RCC 7860 (cell line): ENCODE results near the gene NUDT2.
"Not testable (repeated sequence)": the region's sequence is repeated elsewhere in the genome, so short reads cannot be mapped to it uniquely, and the experiment has no call there.

ENCODE experiments used
- DNase-seq: peaks from one replicate; pipeline ENCODE4 v3.0.0-alpha.2; 2015; ENCODE audit warnings: low spot score
- FAIRE-seq: peaks from 2 replicates; lab custom pipeline; 2012; peaks lifted over from hg19 to GRCh38; lab: Jason Lieb, UNC

NUDT2 gene

GRCh38 chr9:34334337-34334824 is 5.0 kb downstream of the NUDT2 start:
- FAIRE-seq, result no peak

GRCh38 chr9:34334916-34335315 is 5.5 kb downstream of the NUDT2 start:
- no peak for DNase-seq
- FAIRE-seq, result no peak

More at GRCh38 chr9:34334337-34334824, 5.0 kb downstream of the NUDT2 start:
- no peak for DNase-seq

DNA sequence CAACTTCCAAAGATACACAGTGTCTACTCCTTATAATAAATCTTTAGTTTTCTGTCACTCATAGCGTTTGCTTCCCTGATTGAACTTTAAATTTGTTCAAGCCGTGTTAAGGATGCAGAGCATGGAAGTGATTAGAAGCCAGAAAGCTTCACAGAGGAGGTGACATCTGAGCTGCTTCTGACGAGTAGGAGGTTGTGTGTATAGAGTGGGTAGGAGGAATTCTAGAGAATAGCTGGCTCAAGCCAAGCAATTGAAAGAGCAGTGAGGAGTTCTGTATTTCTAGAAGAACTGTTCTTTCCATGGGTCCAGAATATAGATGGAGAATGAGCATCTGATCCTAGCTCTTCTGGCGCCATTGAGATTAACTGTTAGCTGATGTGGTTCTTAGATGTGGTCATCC is 6.0 kb downstream of the NUDT2 start:
- FAIRE-seq, result no peak
- no peak for DNase-seq

DNA sequence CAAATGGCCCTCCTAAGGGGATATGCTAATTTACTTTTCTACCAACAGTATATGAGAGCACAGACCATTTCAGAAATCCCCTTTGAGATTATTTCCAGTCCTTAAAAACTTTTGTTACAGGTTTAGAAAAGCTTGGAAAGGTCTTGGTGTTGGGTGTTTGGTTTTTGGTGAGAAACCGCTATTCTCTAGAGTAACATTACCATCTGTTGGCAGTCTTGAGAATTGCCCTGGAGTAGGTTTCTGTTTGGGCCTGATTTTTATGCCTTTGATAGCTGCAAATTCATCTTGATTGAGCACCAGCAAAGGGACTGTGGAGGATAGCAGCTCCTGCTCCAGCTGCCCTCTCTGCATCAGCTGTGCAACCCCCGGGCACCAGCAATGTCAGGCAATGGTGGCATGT is 8.0 kb downstream of the NUDT2 start:
- FAIRE-seq, result no peak
- DNase-seq, result no peak

DNA sequence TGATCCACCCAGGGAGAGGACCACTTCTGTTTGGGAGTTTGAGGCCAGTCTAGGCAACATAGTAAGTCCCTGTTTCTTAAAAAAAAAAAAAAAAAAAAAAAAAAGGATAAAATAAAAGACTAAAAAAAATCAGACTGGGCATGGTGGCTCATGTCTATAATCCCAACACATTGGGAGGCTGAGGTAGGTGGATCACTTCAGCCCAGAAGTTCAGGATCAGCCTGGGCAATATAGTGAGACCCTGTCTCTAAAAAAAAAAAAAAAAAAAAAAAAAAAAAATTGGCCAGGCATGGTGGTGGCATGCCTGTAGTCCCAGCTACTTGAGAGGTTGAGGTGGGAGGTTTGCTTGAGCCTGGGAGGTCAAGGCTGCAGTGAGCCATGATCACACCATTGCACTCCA is 8.7 kb downstream of the NUDT2 start:
- FAIRE-seq, DNase-seq: not testable (repeated sequence)

- no peak for FAIRE-seq
- no peak for DNase-seq
These were observed 9.5 kb downstream of the NUDT2 start for GRCh38 chr9:34338665-34339385.

GRCh38 chr9:34341659-34342295 is 12.4 kb downstream of the NUDT2 start:
- DNase-seq (no peak), FAIRE-seq (no peak)

DNA sequence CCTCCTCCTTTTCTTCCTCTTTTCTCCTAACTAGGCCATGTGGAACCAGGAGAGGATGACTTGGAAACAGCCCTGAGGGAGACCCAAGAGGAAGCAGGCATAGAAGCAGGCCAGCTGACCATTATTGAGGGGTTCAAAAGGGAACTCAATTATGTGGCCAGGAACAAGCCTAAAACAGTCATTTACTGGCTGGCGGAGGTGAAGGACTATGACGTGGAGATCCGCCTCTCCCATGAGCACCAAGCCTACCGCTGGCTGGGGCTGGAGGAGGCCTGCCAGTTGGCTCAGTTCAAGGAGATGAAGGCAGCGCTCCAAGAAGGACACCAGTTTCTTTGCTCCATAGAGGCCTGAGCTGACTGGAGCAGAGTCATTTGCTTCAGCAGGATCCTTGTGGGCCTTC is 13.7 kb downstream of the NUDT2 start:
- no peak for FAIRE-seq

DNA sequence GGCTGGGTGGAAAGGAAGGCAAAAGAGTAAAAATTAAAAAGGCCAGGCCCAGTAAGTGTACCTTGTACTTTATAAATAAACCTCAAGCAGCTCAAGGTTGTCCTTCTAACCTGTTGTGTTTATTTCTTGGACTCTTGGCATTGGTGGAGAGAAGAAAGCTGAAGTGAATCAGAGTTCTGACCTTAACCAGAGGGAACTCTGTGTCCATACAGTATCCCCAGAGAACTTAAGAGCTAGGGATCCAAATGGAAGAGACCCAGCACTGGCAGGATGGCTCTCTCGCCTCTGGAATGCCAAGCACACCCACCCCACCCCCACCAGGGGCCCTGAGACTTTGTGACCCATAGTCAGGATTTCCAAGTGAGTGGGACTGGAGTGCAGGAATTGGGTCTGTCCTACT is 14.2 kb downstream of the NUDT2 start:
- DNase-seq, result no peak
- FAIRE-seq, result no peak

More for the DNA sequence above, 13.7 kb downstream of the NUDT2 start:
- no peak for DNase-seq

GRCh38 chr9:34346873-34347799 is 17.8 kb downstream of the NUDT2 start:
- DNase-seq, result no peak
- no peak for FAIRE-seq

DNA sequence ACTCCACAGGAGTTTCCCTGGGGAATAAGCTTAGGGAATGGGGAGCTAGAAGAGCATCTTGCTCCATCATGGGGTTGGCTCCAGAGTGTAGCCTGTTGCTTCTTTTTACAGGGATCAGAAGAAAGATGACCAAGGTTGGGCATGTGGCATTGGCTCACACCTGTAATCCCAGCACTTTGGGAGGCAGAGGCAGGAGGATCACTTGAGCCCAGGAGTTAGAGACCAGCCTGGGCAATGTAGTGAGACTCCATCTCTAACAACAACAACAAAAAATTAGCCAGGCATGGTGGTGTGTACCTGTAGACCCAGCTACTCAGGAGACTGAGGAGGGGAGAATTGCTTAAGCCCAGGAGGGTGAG is 18.4 kb downstream of the NUDT2 start:
- DNase-seq (no peak), FAIRE-seq (no peak)

DNA sequence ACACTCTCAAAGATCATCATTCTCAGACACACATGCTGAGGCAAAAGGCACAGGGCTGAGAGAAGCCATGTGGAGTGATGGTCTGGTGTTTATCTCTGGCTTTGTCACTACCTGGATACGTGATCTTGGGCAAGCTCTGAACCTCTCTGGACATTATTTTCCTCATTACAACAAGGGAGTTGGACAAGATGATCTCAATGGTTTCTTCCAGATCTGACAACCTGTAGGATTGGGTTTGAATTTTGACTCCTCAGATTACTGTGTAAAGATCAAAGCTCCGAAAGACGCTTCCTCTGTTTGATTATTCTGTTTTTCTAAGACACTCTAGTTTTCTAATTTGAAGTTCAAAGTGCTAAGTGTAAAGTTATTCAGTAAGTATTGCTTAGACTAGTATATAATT is 20.0 kb downstream of the NUDT2 start:
- FAIRE-seq, result no peak
- no peak for DNase-seq

DNA sequence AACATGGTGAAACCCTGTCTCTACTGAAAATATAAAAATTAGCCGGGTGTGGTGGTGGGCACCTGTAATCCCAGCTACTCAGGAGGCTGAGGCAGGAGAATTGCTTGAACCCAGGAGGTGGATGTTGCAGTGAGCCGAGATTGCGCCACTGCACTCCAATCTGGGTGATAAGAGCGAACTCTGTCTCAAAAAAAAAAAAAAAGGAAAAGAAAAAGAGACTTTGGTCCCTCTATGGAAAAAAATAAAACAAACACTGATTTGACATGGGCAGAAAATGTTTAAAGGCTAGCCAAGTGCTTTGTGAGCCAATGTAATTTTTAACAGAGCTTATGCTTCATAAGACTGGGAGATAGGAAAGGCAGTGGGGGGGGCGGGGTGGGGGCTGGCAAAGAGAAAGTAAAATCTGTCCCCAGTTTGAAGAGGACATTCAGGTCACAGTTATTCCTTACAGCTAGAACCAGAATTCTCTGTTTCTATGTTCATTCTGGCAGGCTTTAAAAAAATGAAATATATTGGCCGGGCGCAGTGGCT is 22.8 kb downstream of the NUDT2 start:
- DNase-seq, FAIRE-seq: not testable (repeated sequence)

GRCh38 chr9:34352957-34353356 is 23.6 kb downstream of the NUDT2 start:
- DNase-seq, FAIRE-seq: not testable (repeated sequence)

GRCh38 chr9:34362614-34363214 is 33.3 kb downstream of the NUDT2 start:
- DNase-seq (no peak), FAIRE-seq (no peak)

DNA sequence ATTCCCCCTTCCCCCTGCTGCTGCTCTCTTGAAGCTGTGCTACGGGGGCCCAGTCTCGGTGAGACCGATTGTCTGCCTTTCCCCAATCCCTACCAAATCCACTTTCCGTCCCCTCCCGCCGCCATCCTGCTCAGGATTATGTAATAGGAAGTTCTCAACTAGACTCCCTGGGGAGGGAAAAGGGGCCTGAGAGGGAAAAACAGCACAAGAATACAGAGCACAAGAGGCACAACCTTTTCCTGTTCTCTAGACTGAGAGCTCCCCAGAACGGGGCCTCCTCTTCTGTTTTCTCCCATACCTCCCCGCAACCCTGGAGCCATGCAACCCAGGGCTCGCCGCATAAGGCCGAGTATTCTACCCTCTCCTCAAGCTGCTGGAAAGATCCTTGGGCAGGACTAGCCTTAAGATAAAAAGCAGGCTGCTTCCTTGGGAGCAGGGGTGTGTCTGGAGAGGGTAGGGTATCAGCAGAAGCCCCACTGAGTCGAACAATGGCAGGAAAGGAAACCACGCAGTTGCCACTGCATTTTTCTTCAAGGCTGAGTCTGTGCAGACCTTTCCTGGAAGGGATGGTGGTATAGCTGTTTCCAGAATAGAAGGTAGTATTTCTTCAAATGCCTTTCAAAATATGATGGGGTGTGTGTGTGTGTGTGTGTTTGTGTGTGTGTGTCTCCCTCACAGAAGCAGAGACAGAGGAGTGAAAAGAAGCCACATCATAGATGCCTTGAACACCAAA is 34.4 kb downstream of the NUDT2 start:
- DNase-seq (no peak), FAIRE-seq (no peak)

DNA sequence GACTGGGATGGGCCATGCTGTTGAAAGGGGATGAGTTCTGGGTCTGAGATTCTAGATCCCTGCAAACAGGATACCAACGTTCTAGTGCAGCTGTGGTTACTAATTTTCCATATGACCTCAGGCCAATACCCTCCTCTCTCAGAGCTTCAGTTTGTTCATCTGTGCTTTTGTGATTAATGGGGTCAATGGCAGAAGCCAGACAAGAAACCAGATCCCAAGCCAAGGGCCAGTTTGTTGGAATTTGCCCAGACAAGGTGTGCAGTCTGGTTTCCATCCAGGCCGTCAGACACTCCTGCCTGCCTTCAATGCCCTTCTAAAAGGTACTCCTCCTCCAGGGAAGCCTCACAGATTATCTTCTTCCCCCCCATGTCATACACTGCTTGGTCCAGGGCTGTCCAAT is 35.9 kb downstream of the NUDT2 start:
- FAIRE-seq, result no peak
- no peak for DNase-seq

DNA sequence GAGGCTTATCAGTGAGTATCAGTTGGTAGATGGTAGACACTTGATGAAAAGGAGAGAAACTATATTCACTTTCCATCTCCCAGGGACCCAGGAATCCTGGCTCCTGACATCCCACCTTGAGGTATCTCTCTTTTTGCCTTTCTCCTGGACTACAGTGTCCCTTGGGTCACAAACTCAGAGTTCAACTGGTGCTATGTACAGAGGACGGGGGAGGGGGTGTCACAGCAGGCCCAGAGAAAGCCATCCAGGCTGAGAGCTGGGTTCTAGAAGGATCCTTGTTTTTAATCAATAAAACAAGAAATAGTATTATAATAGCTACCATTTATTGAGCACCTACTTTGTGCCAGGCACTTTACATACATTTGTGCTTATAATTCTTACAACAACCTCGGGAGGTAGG is 37.0 kb downstream of the NUDT2 start:
- FAIRE-seq (no peak), DNase-seq (no peak)

- not testable (repeated sequence) for FAIRE-seq, DNase-seq
These were observed 38.5 kb downstream of the NUDT2 start for GRCh38 chr9:34367751-34368410.
